NCI-H2107 (cell line): ENCODE measurements around the gene SYT14.
"Not testable (repeated sequence)": the region's sequence is repeated elsewhere in the genome, so short reads cannot be mapped to it uniquely, and the experiment has no call there.

ENCODE experiments used
- DNase-seq: peaks from one replicate; lab custom pipeline; 2025; lab: John Stamatoyannopoulos, UW

The SYT14 gene

DNA sequence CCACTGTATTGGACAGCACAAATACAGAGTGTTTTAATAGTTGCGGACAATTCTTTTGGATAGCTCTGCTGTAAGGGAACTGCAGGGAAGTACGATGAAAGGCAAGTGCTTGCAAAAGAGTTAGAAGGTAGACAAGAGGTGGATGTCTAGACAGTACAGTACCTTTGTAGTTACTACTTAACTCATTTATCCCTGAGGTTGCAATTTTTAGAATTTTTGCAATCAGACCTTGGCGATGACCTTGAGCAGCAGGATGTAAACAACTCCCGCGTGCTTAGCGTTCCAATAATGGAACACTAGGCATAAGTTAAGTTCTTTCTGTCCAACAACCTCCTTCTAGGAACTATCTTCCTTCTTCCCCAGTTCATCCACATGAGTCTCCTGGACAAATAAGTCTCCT, 1.9 kb upstream of the SYT14 start:
- DNase-seq, result no peak

DNA sequence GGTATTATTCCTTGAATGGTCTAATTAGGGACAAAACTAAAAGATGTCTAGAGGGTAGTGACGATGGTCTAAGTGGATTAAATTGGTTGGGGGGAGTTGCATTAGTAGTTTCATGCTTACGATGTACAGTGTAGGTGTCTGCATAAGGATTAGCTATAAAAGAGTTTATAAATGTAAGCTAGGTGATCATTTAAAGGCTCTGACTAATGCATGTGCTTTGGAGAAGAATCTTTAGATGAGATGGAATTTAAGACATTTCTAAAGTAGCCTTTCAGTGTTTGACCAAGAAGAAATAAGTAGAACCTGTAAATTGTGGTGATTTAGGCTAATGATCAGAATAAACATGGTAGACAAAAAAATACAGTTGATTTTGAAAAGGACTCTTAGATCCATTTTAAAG, 7.4 kb downstream of the SYT14 start:
- no peak for DNase-seq

DNA sequence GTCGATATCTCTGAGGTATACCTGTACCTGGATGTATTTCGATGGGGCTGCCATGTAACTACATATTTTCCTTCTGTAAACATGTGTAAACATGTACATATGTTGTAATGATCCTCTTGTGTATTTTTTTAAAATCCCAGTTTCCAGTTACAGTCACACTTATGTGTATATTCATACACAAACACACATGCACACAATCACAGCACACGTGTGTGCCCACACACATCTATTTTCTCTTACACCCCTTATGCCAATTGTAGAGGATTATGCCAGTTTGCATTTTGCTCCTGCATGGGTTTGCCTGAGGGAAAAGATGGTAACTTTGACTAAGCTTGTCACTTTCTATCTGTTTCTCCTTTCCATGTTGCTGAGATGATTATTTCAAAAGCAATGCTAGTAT, 10.1 kb downstream of the SYT14 start:
- no peak for DNase-seq

DNA sequence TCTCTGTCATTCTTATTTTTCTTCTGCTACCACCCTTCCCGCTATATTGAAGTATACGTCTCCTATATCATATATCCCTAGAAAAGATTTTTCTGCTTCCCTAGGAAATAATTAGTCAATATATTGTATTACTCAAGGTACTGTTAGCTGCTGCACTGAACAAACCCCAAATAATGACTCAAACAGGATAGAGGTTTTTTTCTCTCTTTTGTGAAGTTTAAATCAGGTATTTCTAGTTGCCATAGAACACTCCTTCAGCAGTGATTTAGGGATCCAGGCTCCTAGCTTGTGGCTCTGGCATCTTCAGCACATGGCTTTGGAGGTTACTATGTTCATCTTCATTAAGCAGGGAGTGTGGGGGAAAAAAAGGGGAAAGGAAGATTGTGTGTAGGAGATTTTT, 18.1 kb downstream of the SYT14 start:
- DNase-seq, result no peak

DNA sequence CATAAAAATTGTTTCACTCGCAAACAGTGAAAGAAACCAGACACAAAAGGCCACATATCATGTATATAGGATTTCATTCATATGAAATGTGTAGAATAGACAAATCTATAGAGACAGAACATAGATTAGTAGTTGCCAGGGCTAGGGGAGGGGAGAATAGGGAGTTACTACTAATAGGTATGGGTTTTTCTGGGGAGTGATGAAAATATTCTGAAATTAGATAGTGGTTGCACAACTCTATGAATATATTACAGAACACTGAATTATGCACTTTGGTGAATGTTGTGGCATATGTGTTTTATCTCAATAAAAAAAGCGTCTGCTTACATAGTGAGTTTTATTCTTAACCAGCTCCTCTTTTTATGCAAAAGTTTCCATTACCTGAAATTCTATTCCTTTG, 21.6 kb downstream of the SYT14 start:
- no peak for DNase-seq

DNA sequence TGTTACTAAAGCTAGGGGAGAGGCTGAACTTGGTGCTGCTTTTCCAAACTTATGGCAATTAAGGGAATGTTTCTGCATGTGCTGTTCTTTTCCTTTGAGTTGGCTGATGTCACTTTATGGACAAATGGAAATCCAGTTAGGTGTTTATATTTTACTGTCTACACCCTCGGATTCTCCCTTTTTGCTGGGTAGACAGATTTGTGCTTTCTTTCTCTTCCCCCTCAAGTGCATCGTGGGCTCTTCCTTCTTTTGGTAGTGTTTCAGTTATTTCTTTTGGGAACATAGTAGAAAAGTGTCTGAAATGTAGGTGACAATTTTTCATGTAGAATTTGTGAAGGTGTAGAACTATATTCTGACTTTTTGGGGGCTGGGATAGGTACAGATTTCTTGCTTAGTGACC, 22.9 kb downstream of the SYT14 start:
- no peak for DNase-seq

DNA sequence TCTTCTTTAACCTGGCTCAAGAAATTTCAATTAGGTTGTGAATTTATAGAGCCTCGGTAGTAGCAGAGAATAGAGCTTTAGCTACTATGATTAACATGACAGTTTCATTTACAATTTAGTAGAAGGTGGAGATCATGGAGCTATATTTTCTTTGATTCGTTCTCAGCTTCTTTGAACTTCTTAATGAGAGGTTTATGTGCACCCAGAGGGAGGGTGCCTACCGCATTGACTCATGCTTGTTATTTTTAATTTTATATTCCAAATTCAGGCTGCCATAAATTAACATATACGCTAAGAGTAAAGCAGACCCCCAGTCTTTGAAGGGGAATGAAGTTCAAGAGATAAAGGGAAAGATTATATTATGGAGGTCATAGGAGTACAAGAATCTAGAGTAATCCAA, 24.4 kb downstream of the SYT14 start:
- DNase-seq, result no peak

DNA sequence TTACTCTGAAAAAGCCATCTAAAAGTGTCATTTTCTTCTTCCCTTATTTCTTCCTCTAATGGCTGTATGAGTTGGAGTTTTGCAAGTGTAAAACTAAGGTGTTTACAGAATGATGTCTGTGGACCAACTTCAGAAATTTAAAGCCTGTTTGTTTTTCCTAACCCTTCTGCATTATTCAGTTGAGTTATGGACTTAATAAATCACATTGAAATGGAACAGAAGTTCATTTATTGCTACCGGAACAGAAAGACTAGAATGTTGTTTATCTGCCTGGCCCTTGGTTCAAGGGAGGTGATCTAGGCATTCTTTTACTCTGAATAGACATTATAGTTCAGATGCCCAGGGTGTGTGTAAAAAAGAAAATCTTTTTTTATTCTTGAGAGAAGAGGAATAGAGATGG, 24.8 kb downstream of the SYT14 start:
- no peak for DNase-seq

DNA sequence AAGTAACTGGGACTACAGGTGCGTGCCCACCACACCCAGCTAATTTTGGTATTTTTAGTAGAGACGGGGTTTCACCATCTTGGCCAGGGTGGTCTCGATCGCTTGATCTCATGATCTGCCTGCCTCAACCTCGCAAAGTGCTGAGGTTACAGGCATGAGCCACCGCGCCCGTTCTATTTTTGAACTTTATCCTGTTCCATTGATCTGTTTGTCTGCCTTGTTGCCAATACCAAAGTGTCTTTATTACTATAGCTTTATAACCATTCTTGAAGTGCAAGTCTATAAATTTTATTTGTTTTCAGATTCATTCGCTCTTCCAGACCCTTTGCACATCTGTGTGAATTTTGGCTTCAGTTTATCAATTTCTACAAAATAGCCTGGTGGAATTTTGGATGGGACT, 28.0 kb downstream of the SYT14 start:
- no peak for DNase-seq

DNA sequence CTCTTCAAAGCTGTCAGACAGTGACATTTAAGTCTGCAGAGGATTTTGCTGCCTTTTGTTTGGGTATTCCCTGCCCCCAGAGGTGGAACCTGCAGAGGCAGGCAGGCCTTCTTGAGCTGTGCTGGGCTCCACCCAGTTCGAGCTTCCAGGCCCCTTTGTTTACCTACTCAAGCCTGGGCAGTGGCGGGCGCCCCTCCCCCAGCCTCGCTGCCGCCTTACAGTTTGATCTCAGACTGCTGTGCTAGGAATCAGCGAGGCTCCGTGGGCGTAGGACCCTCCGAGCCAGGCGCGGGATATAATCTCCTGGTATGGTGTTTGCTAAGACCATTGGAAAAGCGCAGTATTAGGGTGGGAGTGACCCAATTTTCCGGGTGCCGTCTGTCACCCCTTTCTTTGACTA, 40.7 kb downstream of the SYT14 start:
- DNase-seq, result not testable (repeated sequence)

DNA sequence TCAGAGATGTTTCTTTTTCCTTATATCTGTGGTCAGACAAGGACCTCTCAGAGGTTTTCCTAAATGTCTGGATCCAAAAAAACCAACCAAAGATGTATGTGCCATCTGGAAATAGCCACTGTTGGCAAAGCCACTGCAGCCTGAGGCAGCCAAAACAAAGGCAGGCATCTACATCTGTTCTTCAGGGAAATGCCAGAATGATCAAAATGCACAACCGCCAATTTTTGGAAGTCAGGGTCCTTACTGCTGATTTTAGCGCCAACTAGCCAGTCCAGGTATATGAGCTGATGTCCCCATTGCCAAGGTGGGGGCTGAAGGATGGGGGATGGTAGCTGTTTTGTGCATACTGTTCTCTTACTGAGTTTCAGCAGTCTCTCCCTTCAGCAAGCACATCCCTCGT, 45.9 kb downstream of the SYT14 start:
- DNase-seq, result no peak

DNA sequence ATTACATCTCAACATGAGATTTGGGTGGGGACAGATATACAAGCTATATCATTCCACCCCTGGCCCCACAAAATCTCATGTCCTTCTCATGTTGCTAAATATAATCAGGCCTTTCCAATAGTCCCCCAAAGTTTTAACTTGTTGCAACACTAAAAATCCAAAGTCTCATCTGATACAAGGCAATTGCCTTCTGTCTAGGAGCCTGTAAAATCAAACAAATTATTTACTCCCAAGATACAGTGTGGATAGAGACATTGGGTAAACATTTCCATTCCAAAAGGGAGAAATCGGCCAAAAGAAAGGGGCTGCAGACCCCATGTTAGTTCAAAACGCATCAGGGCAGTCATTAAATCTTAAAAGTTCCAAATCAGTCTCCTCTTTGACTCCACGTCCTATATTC, 47.0 kb downstream of the SYT14 start:
- DNase-seq, result no peak

DNA sequence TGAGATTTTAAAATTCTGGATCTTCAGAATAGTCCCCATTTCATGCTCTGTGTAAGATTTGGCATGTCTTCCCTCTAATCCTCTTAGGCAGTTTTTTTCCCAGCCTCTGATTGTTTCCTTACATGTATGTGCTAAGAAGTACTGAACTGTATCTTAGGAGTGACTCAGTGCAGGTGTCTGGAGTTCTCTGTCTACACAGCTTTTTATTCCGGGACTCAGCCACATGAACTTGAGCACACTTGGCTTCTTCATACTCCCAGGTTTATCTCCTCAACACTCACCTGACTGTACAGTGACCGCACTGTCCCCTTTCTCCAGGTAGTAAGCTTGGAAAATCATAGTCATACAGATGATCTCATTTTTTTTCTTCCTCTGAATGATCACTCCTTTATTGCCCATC, 50.7 kb downstream of the SYT14 start:
- DNase-seq, result no peak

DNA sequence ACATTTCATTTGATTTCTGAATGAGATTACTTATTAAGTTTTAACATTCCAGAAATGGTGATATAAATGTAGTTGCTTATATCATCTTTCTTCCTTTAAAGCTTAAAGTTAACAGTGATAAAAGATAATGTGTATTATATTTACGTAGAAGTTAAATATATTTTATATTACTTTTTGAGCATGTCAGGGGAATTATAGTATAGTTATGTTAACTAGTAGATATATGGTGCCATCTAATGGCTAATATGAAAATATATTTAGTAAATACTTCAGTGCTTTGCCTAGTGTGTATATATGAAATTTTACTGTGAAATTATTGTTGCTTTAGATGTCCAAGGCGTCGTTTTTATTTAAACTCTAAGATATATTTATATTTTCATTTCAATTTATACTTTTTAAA, 51.5 kb downstream of the SYT14 start:
- no peak for DNase-seq

DNA sequence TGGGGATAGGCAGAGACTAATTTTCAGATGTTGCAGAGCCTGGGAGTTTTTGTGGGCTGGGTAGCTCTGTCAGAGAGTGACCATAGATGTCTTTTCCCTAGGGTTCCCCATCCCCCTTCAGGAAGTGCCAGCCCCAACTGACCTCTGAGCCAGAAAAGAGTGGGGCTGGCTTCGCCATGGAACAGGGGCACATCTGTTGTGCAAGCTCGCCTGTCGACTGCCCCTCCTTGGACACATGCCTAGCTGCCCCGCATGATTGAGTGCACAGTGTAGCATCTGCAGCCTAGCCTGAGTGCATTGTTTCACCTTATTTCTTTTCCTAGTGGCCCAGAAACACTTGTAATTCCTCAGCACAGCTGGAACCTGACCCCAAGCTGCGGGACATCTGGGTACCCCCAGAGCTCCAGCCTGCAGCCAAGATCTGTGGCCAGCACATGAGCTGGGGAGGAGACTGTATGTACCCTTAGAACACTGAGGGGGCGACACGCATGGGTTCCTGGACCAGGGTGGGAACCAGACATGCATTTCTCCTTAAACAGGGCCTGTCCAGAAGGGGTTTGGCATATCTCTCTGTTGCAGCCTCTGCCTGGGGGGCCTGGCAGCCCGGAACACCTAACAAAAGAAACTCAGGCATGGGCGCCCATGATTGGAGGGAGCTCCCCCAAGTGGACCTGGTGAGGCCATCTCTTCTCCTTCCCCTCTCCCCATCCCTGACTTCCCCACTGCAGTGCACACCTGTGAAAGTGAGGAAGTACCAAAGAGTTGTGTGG, 55.2 kb downstream of the SYT14 start:
- no peak for DNase-seq

DNA sequence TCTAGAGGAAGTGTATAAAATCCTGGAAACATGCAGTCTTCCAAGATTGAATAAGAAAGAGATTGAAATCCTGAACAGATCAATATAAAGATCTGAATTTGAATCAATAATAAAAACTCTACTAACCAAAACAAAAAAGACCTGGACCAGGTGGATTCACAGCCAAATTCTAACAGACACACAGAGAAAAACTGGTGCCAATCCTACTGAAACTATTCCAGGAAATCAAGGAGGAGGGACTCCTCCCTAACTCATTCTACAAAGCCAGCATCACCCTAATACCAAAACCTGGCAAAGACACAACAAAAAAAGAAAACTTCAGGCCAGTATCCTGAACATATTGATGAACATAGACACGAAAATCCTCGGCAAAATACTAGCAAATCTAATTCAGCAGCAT, 58.3 kb downstream of the SYT14 start:
- DNase-seq, result no peak

DNA sequence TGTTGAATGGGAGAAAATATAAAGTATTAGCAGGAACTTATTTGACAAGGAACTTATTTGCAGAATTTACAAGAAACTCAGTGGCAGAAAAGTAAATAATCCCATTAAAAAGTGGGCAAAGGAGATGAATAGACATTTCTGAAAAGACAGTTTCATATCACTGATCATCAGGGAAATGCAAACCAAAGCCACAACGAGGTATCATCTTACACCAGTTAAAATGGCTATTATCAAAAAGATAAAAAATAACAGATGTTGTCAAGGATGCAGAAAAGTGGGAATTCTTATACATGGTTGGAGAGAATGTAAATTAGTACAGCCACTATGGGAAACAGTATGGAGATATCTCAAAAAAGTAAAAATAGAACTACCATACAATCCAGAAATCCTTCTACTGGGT, 61.0 kb downstream of the SYT14 start:
- DNase-seq, result no peak

DNA sequence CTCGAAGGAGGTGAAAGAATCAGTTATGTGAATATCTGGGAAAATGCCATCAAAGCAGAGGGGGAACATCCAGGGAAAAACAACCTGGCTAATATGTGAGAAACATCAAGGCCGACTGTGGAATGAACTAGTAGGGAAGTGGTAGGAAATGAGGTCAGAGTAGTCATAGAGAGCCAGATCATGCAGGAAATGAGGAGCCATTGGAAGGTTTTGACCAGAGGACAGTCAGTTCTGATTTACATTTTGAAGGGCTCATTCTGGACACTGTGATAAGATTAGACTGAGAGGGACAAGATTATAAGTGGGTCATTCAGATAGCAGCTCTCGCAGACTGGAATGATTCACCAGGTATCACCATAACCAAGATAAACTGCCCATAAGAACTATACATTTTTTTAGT, 63.7 kb downstream of the SYT14 start:
- no peak for DNase-seq

DNA sequence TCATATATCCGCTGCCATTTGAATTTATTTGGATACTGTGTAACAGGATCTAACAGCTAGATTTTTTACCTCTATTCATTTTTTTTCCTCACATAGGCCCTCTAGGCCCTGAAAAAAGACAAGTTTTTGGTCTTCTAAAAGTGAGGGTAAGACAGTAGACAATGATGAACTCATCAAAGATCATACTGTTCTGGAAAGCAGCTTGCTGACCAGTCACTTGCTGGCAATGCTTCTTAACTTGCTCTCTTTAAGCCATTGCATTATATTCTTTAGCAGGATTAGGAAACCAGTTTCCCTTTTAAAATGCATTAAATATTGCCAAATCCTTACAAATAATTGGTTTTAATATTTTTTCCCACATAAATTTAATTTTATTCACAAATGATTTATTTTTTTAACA, 65.5 kb downstream of the SYT14 start:
- no peak for DNase-seq

DNA sequence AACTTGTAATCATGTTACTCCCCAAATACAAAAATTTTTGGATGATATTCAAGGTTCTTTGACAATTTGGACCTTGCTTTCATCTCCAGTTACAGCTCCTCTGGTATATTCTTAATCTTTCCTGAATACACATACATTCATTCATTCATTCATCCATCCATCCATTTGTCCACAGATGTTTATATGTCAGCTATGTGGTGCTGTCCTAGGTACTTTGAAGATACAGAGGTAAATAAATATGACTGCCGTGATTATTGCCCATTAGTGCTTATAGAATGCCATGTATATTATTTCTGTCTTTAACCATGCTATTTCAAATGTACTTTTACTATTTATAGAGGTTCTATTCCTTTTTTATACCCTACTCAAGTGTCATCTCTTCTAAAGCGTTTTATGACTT, 72.1 kb downstream of the SYT14 start:
- DNase-seq, result no peak

DNA sequence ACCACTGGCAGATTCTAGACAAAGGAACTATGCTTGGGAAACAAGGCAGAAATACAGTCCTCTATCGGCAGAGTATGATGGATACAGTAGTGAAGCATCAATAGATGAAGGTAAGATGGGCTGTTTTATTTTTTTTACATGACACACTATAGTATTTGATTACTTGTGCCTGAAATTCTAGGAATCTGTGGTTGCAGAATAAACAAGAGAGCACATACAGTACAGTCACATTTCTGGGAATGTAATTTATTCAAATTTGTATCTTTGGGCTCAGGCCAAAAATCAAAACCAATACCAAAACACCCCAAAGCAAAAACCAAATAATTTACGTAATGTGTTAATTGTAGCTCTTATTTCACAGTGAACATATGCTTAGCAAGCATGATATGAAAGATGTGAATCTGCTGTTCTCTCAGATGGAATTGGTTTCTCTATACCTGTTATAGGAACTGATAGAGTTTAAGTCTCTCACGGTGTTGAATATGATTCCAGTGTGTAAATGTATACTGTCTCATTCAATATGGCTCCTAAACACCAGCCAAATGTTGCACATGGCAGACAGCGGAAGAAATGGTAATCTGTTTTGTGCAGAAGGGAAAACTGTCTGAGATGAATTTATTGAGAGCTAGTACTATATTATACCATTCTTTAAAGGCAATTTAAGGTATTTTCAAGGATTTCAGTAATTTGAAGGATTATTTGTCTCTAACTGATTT, 83.3 kb downstream of the SYT14 start:
- DNase-seq, result no peak

DNA sequence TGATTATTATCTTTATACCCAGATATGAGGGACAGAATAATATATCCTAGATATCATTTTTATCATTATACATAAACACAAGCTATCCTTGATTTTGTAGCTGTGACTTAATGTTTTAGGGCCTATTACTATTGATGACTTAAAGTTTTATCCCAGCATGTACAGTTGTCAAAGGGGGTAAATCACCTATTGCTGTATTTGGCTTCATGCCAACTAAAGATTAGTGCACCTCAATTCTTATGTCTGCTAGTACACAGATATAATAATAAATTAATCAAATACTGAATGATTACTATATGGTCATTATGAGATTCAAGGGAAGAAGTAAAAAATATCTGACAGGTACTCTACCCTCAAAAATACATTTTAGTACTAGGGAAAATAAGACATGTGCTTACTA, 84.0 kb downstream of the SYT14 start:
- no peak for DNase-seq

DNA sequence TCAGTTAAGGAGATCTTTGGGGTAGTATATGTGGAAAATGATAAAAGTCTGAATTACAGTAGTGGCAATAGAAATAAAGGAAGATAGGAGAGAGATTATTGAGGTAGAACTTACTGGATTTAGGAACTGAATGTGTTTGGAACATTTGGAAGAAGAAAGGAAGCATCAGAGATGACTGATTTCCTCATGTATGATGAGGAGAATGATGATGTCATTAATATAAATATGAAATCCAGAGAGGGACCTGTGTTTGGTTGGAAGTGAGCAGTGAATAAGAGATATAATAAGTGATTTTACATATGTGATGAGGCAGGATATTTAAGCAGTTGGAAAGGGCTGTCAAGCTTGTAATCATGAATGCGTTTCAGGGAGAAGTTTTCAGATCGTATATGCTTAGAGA, 86.3 kb downstream of the SYT14 start:
- DNase-seq, result no peak

DNA sequence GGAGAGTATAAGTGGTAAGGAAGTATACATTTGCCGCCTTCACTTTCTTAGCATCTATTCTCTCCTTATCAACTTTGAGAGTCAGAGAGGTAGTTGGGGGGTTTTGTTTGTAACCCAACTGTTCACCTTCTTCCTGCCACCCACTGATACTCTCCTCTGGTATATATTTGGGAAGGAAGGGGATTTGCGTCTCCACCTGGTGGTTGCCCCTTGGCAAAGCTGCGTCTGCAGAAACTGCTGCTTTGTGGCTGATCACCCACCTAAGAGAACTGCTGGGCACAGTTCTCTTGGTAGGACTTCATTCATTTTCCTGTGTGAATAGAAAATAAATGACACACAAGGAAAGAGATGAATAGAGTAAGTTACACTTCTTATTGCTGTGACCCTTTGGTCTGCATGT, 87.0 kb downstream of the SYT14 start:
- no peak for DNase-seq
